OCI-LY1 (cell line): ENCODE results near the gene USH2A.

ENCODE experiments used
- EZH2 ChIP-seq: fragments of 200-600 bp; sonication (generic), shearing (Covaris generic); IDR thresholded peaks from 2 replicates; pipeline ENCODE4 v1.8.0; 2017; ENCODE audit warnings: borderline replicate concordance, mixed run types, mild to moderate bottlenecking, antibody characterized with exemption, low read length, moderate library complexity, mixed read lengths
- TF ChIP-seq, protein P1 (sequence below): fragments of 200-600 bp; sonication (generic), shearing (Covaris generic); IDR thresholded peaks from 2 replicates; pipeline ENCODE4 v1.5.1; 2017; ENCODE audit warnings: mild to moderate bottlenecking, antibody characterized with exemption, low read length, moderate library complexity, mixed read lengths

DNA sequence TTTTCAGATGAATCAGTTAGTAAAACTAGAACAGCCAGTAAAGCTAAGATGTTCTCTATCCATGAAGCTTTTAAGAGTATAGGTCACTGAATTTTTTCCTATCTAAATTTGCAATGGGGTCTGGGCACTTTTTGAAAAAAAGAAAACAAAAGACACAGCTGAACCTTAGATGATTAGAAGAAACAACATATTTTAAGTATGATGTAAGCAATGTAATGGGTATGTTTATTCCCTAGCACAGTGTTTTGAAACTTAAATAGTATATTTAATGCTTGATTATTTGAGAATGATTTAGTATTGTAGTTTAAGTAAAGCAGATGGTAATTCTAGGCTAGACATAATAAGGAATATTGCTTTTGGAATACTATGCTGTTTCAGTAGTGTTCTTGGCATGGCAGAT, 819.9 kb downstream of the USH2A start:
- TF ChIP-seq EZH2 = no peak
- TF ChIP-seq, protein P1, sequence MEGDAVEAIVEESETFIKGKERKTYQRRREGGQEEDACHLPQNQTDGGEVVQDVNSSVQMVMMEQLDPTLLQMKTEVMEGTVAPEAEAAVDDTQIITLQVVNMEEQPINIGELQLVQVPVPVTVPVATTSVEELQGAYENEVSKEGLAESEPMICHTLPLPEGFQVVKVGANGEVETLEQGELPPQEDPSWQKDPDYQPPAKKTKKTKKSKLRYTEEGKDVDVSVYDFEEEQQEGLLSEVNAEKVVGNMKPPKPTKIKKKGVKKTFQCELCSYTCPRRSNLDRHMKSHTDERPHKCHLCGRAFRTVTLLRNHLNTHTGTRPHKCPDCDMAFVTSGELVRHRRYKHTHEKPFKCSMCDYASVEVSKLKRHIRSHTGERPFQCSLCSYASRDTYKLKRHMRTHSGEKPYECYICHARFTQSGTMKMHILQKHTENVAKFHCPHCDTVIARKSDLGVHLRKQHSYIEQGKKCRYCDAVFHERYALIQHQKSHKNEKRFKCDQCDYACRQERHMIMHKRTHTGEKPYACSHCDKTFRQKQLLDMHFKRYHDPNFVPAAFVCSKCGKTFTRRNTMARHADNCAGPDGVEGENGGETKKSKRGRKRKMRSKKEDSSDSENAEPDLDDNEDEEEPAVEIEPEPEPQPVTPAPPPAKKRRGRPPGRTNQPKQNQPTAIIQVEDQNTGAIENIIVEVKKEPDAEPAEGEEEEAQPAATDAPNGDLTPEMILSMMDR = no peak
